ENCODE results near the gene TBL1X. TPM values are rescaled to one million over a fixed set of nuclear protein-coding genes. Genes with fewer than 3 reads are reported as not detected.

The TBL1X gene
- total RNA-seq, 2 donors from 2014 or later = 16.3 to 18.9 TPM

DNA sequence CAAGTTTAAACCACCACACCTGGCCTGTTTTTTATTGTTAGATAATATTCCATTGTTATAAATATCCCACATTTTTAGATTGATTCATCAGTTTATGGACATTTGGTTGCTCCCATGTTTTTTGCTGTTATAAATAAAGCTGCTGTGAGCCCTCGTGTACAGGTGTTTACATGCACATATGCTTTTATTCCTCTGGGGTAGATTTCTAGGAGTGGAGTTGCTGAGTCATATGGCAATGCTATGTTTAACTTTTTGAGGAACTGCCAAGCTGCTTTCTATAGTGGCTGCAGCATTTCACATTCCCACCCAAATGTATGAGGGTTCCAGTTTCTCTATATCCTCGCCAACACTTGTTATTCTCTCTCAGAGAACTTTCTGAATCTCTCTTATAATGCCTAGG, 90.5 kb downstream of the TBL1X start:
- Histone ChIP-seq H3K4me3 (no peak overlapping the region), H3K27ac (no peak overlapping the region), H3K4me1 (no peaks in the 10 kb centered on the region), H3K27me3 (no peaks in the 10 kb centered on the region), H3K9me3 (no peaks in the 10 kb centered on the region), H3K9ac (ENCODE audit: low read depth in 2 of 2, low read length in 2 of 2) (no peak overlapping the region), H3K36me3 (no peaks in the 10 kb centered on the region)
- TF ChIP-seq, protein P1, sequence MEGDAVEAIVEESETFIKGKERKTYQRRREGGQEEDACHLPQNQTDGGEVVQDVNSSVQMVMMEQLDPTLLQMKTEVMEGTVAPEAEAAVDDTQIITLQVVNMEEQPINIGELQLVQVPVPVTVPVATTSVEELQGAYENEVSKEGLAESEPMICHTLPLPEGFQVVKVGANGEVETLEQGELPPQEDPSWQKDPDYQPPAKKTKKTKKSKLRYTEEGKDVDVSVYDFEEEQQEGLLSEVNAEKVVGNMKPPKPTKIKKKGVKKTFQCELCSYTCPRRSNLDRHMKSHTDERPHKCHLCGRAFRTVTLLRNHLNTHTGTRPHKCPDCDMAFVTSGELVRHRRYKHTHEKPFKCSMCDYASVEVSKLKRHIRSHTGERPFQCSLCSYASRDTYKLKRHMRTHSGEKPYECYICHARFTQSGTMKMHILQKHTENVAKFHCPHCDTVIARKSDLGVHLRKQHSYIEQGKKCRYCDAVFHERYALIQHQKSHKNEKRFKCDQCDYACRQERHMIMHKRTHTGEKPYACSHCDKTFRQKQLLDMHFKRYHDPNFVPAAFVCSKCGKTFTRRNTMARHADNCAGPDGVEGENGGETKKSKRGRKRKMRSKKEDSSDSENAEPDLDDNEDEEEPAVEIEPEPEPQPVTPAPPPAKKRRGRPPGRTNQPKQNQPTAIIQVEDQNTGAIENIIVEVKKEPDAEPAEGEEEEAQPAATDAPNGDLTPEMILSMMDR (IDR thresholded peaks at IDR 0.05) = no peak
- DNase-seq = no peak
- intact Hi-C loops (cut with DNase I) = no loop called here

DNA sequence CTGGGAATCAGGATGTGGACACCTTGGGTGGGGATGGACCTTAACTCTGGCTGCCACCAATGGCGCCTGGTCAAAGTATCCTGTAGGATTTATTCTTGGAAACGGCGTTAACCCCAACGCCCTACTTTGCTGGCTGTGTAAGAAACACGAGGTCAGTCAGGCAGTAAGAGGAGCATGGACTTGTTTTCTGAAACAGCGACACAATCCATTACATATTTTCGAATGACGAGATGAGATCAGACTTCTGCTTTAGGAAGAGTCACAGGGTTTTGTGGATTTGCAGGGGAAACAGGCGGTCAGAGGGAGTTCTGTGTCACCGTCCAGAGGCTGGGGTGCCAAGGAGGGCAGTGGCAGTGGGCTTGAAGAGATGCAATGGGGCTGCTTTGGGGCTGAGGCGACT, 92.2 kb downstream of the TBL1X start:
- no peak overlapping the region for H3K9ac ChIP-seq (ENCODE audit: low read depth in 2 of 2, low read length in 2 of 2)
- no peaks in the 10 kb centered on the region for H3K27me3 ChIP-seq
- no peak for DNase-seq
- H3K27ac ChIP-seq = no peak overlapping the region
- intact Hi-C loops (cut with DNase I) = no loop called here
- H3K36me3 ChIP-seq = no peaks in the 10 kb centered on the region
- H3K4me3 ChIP-seq = no peak overlapping the region
- no peaks in the 10 kb centered on the region for H3K4me1 ChIP-seq
- no peaks in the 10 kb centered on the region for H3K9me3 ChIP-seq
- TF ChIP-seq, protein P1 (IDR thresholded peaks at IDR 0.05) = no peak

DNA sequence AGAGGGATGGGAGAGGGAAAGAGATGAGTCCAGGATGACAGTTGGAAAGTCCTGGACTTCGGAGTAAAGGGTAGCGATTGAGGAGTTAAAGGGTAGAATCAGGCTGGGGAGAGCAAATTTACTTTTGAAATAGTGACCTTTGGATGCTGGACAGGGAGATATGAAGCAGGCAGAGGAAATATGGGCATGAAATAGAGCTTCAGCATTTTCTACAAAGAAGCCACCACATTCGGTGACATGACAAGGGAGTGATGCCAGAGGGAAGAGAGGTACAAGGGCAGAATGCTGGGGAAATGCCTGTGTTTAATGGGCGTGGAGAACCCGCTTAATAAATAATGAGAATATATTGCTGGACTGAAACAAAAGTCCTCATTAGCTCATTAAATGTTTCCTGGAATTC, 92.7 kb downstream of the TBL1X start:
- H3K9ac ChIP-seq (ENCODE audit: low read depth in 2 of 2, low read length in 2 of 2) = no peak overlapping the region
- H3K27me3 ChIP-seq = no peaks in the 10 kb centered on the region
- H3K36me3 ChIP-seq = no peaks in the 10 kb centered on the region
- DNase-seq = no peak
- no peak overlapping the region for H3K27ac ChIP-seq
- intact Hi-C loops (cut with DNase I) = no loop called here
- H3K4me1 ChIP-seq = no peaks in the 10 kb centered on the region
- TF ChIP-seq, protein P1 (IDR thresholded peaks at IDR 0.05) = no peak
- no peak overlapping the region for H3K4me3 ChIP-seq
- H3K9me3 ChIP-seq = no peaks in the 10 kb centered on the region

DNA sequence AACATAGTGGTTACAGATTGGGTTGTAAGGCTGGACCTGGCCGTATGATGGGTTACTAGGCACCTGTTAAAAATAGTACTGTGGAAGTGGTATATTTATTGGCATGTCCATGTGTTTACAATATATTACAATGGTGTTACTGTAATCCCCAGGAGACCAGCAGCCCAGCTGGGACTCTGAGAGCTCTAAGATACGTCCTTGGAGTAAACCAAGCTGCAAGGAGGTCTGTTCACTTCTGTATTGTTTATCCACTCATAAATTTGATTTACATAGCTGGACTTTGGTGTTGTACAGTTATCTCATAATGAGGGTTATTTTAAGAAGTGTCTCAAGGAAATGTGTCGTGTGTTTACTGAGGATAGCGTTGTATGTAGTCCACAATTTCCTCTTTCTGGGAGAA, 93.8 kb downstream of the TBL1X start:
- intact Hi-C loops (cut with DNase I) = no loop called here
- Histone ChIP-seq H3K27ac (no peak overlapping the region), H3K27me3 (no peaks in the 10 kb centered on the region), H3K9ac (ENCODE audit: low read depth in 2 of 2, low read length in 2 of 2) (no peak overlapping the region), H3K9me3 (no peaks in the 10 kb centered on the region), H3K4me3 (no peak overlapping the region), H3K36me3 (no peaks in the 10 kb centered on the region), H3K4me1 (no peaks in the 10 kb centered on the region)
- no peak for DNase-seq
- TF ChIP-seq, protein P1 (IDR thresholded peaks at IDR 0.05) = no peak

DNA sequence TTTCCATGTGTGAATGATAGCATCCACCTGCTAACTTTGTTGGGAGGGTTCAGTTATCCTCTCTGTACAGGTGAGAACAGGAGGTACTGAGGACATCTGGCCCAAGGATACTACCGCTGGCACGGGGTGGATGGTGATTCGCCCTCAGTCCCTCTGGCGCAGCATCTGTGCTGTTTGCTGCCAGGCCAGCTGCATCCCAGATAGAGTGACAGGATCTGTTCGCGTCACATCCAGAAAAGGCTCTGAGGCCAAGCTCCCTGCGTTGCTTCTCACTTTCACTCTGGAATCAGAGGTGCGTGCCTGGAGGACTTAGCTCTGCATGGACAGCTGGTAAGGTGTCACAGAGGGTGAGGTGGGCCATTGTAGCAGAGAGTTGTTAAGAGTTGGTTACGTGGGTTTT, 95.4 kb downstream of the TBL1X start:
- intact Hi-C loops (cut with DNase I) = no loop called here
- H3K27ac ChIP-seq = no peak overlapping the region
- TF ChIP-seq, protein P1 (IDR thresholded peaks at IDR 0.05) = no peak
- H3K9ac ChIP-seq (ENCODE audit: low read depth in 2 of 2, low read length in 2 of 2) = no peak overlapping the region
- no peak for DNase-seq
- H3K36me3 ChIP-seq = no peaks in the 10 kb centered on the region
- no peaks in the 10 kb centered on the region for H3K27me3 ChIP-seq
- no peaks in the 10 kb centered on the region for H3K9me3 ChIP-seq
- no peaks in the 10 kb centered on the region for H3K4me1 ChIP-seq
- H3K4me3 ChIP-seq = no peak overlapping the region

DNA sequence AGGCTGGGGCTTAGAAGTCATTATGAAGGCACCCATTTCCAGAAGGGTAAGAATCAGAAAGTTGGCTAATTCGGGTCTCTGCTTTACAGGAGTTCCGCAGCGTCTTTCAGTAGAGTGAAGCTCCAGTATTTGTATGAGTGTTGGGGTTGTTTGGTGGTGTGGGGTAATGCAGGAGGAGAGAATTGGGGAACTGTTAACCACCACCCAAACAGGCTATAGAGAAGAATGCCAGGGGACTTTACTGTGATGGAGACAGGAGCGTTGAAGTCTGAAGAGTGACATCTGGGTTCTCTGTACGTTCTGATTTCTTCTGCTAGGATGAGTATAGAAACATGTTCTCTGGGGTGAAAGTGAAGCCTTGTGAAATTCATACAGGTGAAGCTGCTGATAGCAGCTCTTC, 96.3 kb downstream of the TBL1X start:
- TF ChIP-seq, protein P1 (IDR thresholded peaks at IDR 0.05) = no peak
- Histone ChIP-seq H3K9ac (ENCODE audit: low read depth in 2 of 2, low read length in 2 of 2) (no peak overlapping the region), H3K36me3 (no peaks in the 10 kb centered on the region), H3K27me3 (no peaks in the 10 kb centered on the region), H3K9me3 (no peaks in the 10 kb centered on the region), H3K4me1 (no peaks in the 10 kb centered on the region), H3K27ac (no peak overlapping the region), H3K4me3 (no peak overlapping the region)
- DNase-seq = no peak
- intact Hi-C loops (cut with DNase I) = no loop called here

Data from colonic mucosa (tissue), 4 donors.